Smooth muscle cell of the umbilical artery (primary cell): ENCODE data around the gene SVEP1. TPM values are rescaled to one million over a fixed set of nuclear protein-coding genes. Genes with fewer than 3 reads are reported as not detected.

Experiments used
- total RNA-seq: library from RNA; depleted of rRNA; stranded (reverse); fragments of >200 nt; gene quantifications from 2 replicates; pipeline ENCODE4 v1.2.3, GENCODE V29; 2014

Gene SVEP1
- total RNA-seq: 9.2 and 15.4 TPM in 2 replicates

GRCh38 chr9:110579034-110579861, at the start of gene SVEP1:
Gene SVEP1, minus strand, starts transcription at chr9:110579741. Its CDS starts 198 bp downstream, at chr9:110579543.

GRCh38 chr9:110337727-110338126, 241.8 kb downstream of the SVEP1 start, which contains the start of gene TXNDC8:
Gene TXNDC8, minus strand, starts transcription at chr9:110337863.

Other genes starting within 250 kb of the SVEP1 start
- gene TXNDC8, start 241.9 kb downstream of the SVEP1 start, total RNA-seq: not detected in 2 replicates
- gene MUSK, start 89.0 kb upstream of the SVEP1 start, total RNA-seq: under 0.01 TPM in 1 of 2 replicates, not detected in the other